Erythroblast (primary cell): ENCODE measurements around the gene DIP2C.

Experiments
- GATA1 ChIP-seq: IDR thresholded peaks from 2 replicates; pipeline ENCODE4 v1.6.1; 2011; ENCODE audit warnings: low read depth, mild to moderate bottlenecking, control low read depth, low read length, moderate library complexity
- POLR2A ChIP-seq: IDR thresholded peaks from 2 replicates; pipeline ENCODE4 v1.6.1; 2011; ENCODE audit warnings: mild to moderate bottlenecking, low read length

DNA sequence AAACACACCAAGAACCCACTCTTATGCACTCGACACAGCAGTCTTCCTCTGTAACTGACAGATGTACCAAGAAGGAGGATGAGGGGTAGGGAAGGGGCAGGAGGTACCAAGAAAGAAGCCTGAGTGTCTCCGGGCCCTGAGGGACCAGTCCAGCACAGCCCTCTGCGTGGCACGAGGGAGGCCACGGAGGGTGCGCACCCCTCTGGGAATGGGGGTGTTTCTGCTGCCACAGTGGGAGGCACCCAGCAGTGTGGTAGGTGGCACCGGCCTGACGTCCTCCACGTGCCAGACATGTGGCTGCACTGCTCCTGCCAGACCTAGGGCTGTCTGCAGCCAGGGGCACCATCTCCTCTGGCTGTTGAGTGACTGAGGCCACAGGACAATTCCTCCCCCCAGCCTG lies 399.9 kb downstream of the DIP2C start:
- TF ChIP-seq POLR2A (no peak), GATA1 (no peak)
